GM12891 (cell line): ENCODE data around the gene ING3.

Source experiments
- POLR2A ChIP-seq: IDR thresholded peaks from 2 replicates; pipeline ENCODE4 v1.6.1; 2011; ENCODE audit warnings: low read depth, low read length, control low read depth
- POLR2AphosphoS5 ChIP-seq: IDR thresholded peaks from 2 replicates; pipeline ENCODE4 v1.6.1; 2011; ENCODE audit warnings: low read depth, low read length, control low read depth
- SPI1 ChIP-seq: IDR thresholded peaks from 2 replicates; pipeline ENCODE4 v1.6.1; 2011; ENCODE audit warnings: low read depth, low read length, control low read depth
- TAF1 ChIP-seq: IDR thresholded peaks from 2 replicates; pipeline ENCODE4 v1.6.1; 2011; ENCODE audit warnings: low read depth, low read length, control low read depth

- TF ChIP-seq POLR2A (no peak), TAF1 (no peak), SPI1 (no peak), POLR2AphosphoS5 (no peak)
Observed at GRCh38 chr7:120939345-120939744, 11.2 kb upstream of the ING3 start.
